ENCODE measurements around the gene RIOK3.
"Not testable (repeated sequence)": the region's sequence is repeated elsewhere in the genome, so short reads cannot be mapped to it uniquely, and the experiment has no call there.

RIOK3 gene

GRCh38 chr18:23452347-23452727, 750 bp upstream of the RIOK3 start:
- DNase-seq = no peak

- DNase-seq = peak; percentile 55
These were observed 582 bp downstream of the RIOK3 start for GRCh38 chr18:23453680-23454058.

DNA sequence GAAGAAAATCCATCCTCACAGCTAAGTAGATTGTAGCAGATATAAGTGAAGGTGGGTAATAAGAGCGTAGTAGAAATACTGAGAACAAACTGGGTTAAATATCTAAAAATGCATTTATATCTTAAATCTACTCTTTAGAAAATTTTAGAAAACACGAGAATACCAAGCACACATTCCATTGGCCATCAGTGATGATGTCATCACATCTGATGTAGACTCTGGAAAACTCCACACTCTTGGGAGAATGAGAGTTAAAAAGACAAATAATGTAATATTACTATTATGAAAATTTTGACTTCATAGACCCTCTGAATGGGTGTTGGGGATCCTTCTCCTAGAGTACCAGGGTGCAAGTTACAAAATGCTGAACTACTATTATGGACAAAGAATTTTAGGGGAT, 3.7 kb downstream of the RIOK3 start:
- no peak for DNase-seq

DNA sequence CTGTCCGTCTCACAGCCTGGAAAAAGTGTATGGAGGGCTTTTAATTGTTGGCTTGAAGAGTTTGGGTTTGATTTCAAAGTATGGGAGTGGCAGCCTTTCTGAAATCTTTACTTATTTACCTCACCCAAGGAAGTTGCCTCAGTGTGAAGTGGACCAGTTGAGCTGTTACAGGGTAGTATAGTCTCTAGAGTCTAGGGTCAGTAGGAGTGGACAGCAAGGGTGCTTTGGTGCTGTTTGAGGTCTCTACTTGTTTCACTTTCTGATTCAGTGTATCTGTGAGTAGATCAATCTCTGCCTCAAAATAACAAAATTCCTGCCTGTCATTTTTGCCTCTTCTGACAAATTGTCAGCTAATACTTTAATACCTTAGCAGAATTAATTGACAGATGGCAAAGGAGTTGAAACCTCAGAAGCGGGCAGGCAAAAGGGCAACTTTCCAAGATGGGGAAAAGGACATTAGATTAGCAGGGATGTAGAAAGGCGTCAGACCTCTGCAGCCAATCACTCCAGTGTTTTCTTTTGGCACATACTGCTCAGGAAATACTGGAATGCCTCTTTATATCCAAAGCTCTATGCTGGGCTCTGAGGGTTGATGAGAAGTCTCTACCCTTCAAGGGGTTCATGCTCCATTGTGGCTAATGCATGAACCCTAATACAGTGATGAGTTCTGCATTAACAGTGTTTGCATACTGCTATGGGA, 5.9 kb downstream of the RIOK3 start:
- peak; percentile 45 for DNase-seq

- DNase-seq = no peak
These were observed 6.4 kb downstream of the RIOK3 start for GRCh38 chr18:23459530-23459921.

DNA sequence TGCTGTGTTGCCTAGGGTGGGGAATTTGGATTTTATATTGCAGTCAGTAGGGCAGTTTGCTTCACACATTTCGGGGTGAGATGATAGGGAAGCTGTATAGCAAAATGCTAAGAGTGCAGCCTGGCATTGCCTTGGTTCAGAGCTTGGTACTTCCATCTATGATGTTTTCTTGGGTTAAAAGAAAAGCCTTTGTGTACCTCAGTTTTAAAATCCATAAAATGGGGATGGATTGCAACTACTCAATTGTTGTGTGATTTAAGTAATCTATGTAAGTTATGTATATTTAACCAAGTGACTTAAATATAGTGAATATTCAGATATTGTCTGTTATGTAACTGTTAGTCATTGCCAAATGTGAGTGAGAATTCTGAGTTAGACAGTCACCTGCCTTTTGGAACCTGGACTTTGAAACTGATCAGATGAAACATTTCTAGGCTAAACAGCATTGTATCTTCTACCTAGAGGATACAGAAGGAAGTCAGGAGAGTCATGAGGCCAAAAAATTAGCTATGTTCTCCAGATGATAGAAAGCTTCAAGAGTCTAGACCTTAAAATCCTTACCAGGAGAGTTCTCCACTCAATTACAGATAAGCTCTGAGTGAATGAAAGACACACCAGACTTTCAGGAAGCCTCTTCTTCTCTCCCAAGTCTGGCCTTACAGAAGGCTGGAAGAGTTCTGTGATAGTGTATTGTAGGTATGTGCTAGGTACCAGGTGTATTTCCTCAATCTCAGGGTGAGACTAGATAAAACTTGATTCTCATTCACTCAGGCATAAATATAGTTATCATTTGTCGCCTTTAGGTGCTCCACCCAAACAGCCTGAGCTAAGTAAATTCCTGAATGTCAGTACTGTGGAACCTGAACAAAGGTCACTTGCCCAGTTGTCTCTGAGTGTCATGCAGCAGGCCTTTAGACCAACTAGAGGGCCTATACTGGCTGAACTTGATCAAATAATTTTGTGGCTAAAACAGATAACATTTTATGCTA, 7.5 kb downstream of the RIOK3 start:
- no peak for DNase-seq

DNA sequence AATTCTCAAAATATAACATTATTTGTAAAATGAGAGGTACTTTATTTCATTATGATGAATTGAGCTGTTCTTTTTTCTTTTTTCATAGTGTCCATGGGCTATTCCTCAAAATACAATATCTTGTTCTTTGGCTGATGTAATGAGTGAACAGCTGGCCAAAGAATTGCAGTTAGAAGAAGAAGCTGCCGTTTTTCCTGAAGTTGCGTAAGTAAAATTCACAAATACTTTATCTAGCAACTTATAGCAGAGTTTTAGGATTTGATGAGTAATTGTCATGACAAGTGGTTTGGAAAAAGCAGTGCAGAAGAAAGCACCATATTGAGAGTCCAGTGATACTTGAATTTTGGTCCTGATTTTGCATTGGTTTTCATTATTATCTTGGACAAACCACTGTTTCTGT, 9.8 kb downstream of the RIOK3 start:
- peak; percentile 50 for DNase-seq

- no peak for DNase-seq
These were observed 15.8 kb downstream of the RIOK3 start for GRCh38 chr18:23468753-23469459.

- DNase-seq = no peak
These were observed 17.7 kb downstream of the RIOK3 start for GRCh38 chr18:23470620-23471387.

- no peak for DNase-seq
These were observed 18.4 kb downstream of the RIOK3 start for GRCh38 chr18:23471486-23471885.

- DNase-seq = peak; percentile 66
These were observed 26.9 kb downstream of the RIOK3 start for GRCh38 chr18:23479829-23480505.

GRCh38 chr18:23484561-23485182, 31.6 kb downstream of the RIOK3 start:
- no peak for DNase-seq

- no peak for DNase-seq
These were observed 32.3 kb downstream of the RIOK3 start for GRCh38 chr18:23485386-23485785.

DNA sequence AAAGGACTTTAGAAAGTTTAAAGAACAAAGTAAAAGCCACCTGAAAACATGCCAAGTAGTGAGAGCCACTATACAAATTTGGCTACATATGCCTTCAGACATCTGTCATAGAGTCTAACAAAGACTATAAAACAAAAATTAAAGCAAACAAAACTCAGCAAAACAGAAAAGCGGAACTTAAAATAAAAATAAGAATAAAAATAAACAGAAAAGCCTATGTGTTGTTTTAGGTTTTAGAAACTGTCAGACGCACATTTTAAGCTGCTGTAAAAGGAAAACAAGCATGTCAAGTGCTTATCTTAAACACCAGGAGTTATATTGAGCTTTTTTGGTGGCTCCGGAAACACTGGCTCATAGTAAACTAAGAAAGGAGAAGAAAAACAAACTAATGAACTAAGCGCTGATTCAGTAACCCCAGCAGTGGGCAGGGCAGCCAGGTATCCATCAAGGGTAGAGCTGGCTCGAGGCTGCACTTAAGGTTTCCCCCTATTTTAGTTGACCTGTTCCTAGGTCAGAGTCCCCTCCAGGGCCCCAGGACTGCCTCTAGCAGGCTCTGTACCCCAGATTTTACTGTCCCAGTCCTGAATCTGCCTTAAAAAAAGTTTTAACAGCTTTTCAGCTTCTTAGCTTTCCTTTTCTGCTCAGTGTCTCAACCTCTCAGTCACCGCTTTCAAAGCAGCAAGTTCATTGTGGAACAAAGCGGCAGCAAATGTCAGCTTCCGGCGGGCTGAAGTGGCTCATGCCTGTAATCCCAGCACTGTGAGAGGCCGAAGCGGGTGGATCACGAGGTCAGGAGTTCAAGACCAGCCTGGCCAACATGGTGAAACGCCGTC, 34.9 kb downstream of the RIOK3 start:
- DNase-seq = peak; percentile 53

GRCh38 chr18:23489586-23489985, 36.5 kb downstream of the RIOK3 start:
- DNase-seq = not testable (repeated sequence)

GRCh38 chr18:23493654-23494053, 40.6 kb downstream of the RIOK3 start:
- DNase-seq = no peak

GRCh38 chr18:23494992-23495391, 41.9 kb downstream of the RIOK3 start:
- DNase-seq = no peak

DNA sequence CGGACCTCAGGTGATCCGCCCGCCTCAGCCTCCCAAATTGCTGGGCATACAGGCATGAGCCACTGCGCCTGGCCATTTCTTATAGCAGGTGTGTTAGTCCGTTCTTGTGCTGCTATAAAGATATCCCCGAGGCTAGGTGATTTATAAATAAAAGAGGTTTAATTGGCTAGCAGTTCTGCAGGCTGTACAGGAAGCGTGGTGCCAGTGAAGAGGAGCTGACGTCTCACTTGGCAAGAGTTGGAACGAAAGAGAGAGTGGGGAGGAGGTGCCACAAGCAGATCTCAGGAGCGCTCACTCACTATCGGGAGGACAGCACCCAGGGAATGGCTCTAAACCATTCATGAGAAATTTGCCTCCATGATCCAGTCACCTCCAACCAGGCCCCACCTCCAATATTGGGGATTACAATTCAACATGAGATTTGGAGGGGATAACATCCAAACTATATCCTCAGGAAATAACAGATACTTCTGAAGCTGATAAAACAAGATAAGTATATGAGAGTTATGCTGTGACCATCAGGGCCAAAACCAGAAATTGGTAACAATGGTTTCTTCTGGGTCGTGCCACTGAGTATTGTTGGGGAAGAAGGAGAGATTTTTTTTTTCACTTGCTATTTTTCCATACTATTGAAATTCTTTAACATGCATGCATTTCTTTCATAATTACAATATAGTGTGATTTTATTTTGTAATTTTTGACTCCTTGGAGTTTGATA, 42.8 kb downstream of the RIOK3 start:
- no peak for DNase-seq

GRCh38 chr18:23498117-23498516, 45.0 kb downstream of the RIOK3 start:
- DNase-seq = peak; percentile 34

- DNase-seq = peak; percentile 64
These were observed 45.8 kb downstream of the RIOK3 start for GRCh38 chr18:23498877-23499276.
